Smooth muscle cell (in vitro differentiated cells): Measurements from ENCODE around the gene GOLGA2. TPM values are rescaled to one million over a fixed set of nuclear protein-coding genes. Genes with fewer than 3 reads are reported as not detected.

ENCODE experiments used
- DNase-seq: peaks from one replicate; lab custom pipeline; 2025; ENCODE audit not compliant: unreplicated experiment; lab: John Stamatoyannopoulos, UW
- H2AFZ ChIP-seq: fragments of 200-600 bp; sonication (generic); 2 replicates; pipeline ENCODE4 v1.6.0; 2016; ENCODE audit warnings: antibody characterized with exemption, low read depth, mild to moderate bottlenecking
- H3F3A ChIP-seq: fragments of 200-600 bp; sonication (generic); 2 replicates; pipeline ENCODE4 v1.6.0; 2017; ENCODE audit warnings: antibody characterized with exemption, low read depth
- H3K27ac ChIP-seq: fragments of 200-600 bp; sonication (generic); 2 replicates; pipeline ENCODE4 v1.5.1; 2016; ENCODE audit warnings: low read depth, mild to moderate bottlenecking
- H3K27me3 ChIP-seq: fragments of 200-600 bp; sonication (generic); 2 replicates; pipeline ENCODE4 v1.6.1; 2016; ENCODE audit warnings: low read depth, mild to moderate bottlenecking
- H3K36me3 ChIP-seq: fragments of 200-600 bp; sonication (generic); 2 replicates; pipeline ENCODE4 v1.5.1; 2016; ENCODE audit warnings: low read depth
- H3K4me1 ChIP-seq: fragments of 200-600 bp; sonication (generic); 2 replicates; pipeline ENCODE4 v1.5.1; 2016; ENCODE audit warnings: low read depth
- H3K4me2 ChIP-seq: fragments of 200-600 bp; sonication (generic); 2 replicates; pipeline ENCODE4 v1.6.0; 2016; ENCODE audit warnings: mild to moderate bottlenecking
- H3K4me3 ChIP-seq: fragments of 200-600 bp; sonication (generic); 2 replicates; pipeline ENCODE4 v1.5.1; 2016; ENCODE audit warnings: mild to moderate bottlenecking
- H3K79me2 ChIP-seq: fragments of 200-600 bp; sonication (generic); 2 replicates; pipeline ENCODE4 v1.6.0; 2016; ENCODE audit warnings: low read depth, mild to moderate bottlenecking
- H3K9ac ChIP-seq: fragments of 200-600 bp; sonication (generic); 2 replicates; pipeline ENCODE4 v1.6.0; 2016; ENCODE audit warnings: low read depth
- H3K9me3 ChIP-seq: fragments of 200-600 bp; sonication (generic); replicated peaks from 2 replicates; pipeline ENCODE4 v1.5.1; 2016; ENCODE audit warnings: low read depth
- H4K20me1 ChIP-seq: fragments of 200-600 bp; sonication (generic); 2 replicates; pipeline ENCODE4 v1.6.0; 2016; ENCODE audit warnings: low read depth
- WGBS: methylation state at CpG from one replicate; pipeline ENCODE4 v1.1.7; 2016; ENCODE audit warnings: low lambda C conversion rate; 5-methylcytosine and 5-hydroxymethylcytosine counted together
- polyA plus RNA-seq: library from polyadenylated mRNA; unstranded; fragments of >200 nt; fragmentation: Nextera tagmentation; extraction: Ambion mirVana; gene quantifications from 2 replicates; pipeline ENCODE4 v1.2.1, GENCODE V29; 2016
- total RNA-seq: library from RNA; depleted of rRNA; stranded (reverse); fragments of >200 nt; gene quantifications from 2 replicates; pipeline ENCODE4 v1.2.3, GENCODE V29; 2014
- TF ChIP-seq, protein P1 (sequence below): fragments of 200-600 bp; sonication (generic); IDR thresholded peaks from 2 replicates; pipeline ENCODE4 v1.5.1; 2017; ENCODE audit warnings: borderline replicate concordance, mild to moderate bottlenecking, antibody characterized with exemption; ENCODE audit not compliant: insufficient read depth, poor library complexity, severe bottlenecking

The GOLGA2 gene
- total and polyA plus RNA-seq, 2 experiments from 2014 or later: 55.4 to 101 TPM

DNA sequence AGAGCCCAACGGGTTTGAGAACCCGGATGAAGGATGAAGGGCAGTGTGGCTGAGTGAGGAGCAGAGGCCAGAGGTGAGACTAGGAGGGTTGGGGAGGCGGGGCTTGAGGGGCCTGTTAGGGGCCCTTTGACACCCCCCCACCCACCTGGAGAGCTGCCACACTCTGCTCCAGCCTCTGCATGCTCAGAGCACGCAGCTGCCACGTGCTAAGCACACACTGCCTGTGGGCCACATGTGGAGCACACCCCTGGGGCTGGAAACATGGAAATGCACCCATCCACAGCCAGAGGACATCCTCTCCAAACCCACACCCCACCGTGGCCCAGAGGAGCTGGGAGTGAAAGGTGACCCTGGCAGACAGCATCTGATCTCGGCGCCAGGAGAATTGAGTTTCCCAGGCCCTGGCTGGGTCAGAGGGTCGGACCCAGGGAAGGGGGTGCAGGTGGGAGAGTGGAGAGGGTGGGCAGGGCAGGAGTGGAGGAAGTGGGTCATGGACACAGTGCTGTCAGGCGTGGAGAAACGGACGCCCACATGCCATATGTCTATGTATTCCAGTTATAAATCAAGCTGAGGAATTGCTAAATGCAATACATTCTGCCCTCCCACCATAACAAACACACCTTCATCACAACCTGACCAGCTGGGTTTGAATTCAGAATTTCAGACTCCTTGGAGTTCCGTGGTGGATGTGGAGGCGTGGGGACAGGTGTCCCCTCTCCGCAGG is 66.7 kb downstream of the GOLGA2 start:
- no peak for DNase-seq
- Histone ChIP-seq H3F3A (no peaks in the 10 kb centered on the region), H3K9me3 (no peaks in the 10 kb centered on the region), H4K20me1 (peaks cover 38% of the 10 kb centered on the region), H3K4me1 (peaks cover 9% of the 10 kb centered on the region), H3K36me3 (no peaks in the 10 kb centered on the region), H3K9ac (no peak overlapping the region), H3K4me2 (no peak overlapping the region), H3K27ac (no peak overlapping the region), H3K79me2 (peaks cover 5% of the 10 kb centered on the region), H2AFZ (no peak overlapping the region), H3K4me3 (no peak overlapping the region), H3K27me3 (no peaks in the 10 kb centered on the region)
- TF ChIP-seq, protein P1, sequence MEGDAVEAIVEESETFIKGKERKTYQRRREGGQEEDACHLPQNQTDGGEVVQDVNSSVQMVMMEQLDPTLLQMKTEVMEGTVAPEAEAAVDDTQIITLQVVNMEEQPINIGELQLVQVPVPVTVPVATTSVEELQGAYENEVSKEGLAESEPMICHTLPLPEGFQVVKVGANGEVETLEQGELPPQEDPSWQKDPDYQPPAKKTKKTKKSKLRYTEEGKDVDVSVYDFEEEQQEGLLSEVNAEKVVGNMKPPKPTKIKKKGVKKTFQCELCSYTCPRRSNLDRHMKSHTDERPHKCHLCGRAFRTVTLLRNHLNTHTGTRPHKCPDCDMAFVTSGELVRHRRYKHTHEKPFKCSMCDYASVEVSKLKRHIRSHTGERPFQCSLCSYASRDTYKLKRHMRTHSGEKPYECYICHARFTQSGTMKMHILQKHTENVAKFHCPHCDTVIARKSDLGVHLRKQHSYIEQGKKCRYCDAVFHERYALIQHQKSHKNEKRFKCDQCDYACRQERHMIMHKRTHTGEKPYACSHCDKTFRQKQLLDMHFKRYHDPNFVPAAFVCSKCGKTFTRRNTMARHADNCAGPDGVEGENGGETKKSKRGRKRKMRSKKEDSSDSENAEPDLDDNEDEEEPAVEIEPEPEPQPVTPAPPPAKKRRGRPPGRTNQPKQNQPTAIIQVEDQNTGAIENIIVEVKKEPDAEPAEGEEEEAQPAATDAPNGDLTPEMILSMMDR: no peak
- WGBS: 92% methylated on average over 15 of the region's 15 CpGs

DNA sequence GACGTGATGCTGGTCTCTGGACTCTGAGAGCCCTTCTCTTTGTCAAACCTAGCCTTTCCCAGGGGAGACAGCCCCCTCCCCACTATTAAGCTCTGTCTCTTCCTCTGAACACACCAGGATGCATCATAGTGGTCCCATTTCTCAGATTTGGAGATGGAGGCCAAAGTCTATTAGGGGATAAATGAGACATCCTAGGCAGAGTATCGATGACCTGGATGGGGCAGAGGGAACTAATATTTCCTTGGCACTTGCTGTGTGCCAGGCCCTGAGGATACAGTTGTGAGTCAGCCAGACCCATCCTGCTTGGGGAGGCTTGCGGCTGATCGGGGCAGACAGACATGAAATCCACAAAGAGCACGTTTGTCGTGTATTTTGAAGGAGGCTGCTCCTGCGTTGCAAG is 67.4 kb downstream of the GOLGA2 start:
- Histone ChIP-seq H2AFZ (no peak overlapping the region), H3K79me2 (peaks cover 5% of the 10 kb centered on the region), H3F3A (no peaks in the 10 kb centered on the region), H3K27ac (no peak overlapping the region), H3K4me2 (no peak overlapping the region), H3K4me1 (peaks cover 9% of the 10 kb centered on the region), H3K36me3 (no peaks in the 10 kb centered on the region), H3K27me3 (no peaks in the 10 kb centered on the region), H3K4me3 (no peak overlapping the region), H3K9ac (no peak overlapping the region), H4K20me1 (peaks cover 38% of the 10 kb centered on the region), H3K9me3 (no peaks in the 10 kb centered on the region)
- DNase-seq: no peak
- 90% methylated on average over 7 of the region's 7 CpGs for whole genome bisulfite sequencing
- TF ChIP-seq, protein P1: no peak

DNA sequence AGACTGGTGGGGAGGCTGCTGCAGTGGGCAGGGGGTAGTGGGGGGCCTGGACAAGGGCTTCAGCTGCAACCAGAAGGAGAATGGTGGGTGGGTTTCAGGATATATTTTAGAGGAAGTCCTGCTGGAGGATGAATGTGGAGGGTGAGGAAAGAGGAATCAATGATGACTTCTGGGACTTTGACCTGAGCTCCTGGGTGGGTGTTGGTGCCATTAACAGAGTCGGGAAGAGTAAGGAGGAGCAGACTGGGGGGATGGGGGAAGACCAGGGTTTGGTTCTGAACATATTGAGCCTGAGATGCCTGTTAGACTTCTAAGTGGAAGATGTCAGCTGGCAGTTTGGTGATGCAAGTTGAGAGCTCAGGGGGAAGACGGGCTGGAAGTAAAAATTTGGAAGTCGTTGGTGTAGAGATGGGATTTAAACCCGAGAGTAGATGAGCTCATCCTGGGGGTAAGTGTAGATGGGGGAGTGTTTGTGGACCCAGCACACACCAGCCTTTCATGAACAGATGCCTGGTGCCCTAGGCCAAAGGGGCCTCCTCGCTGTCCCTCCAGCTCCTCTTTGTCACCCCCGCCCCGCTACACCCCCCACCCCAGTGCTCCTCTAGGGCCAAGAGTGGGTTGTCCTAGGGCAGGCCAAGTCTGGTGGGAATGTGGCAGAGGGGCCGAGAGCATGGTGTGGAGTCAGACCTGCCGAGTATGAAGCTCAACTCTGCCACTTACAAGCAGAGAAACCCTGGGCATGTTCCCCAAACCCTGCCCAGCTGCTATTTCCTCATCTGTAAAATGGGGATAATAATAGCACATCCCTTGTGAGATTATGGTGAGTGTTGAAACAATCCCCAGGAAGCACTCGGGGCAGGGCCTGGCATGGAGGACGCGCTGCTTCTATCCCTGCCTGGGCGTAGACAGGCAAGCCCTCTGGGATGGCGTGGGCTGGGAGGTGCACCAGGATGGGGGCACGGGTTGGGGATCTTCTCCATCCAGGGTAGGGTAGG is 68.6 kb downstream of the GOLGA2 start:
- peaks cover 14% of the 10 kb centered on the region for H3K4me1 ChIP-seq
- no peaks in the 10 kb centered on the region for H3K36me3 ChIP-seq
- H3K79me2 ChIP-seq: peaks cover 5% of the 10 kb centered on the region
- no peak for DNase-seq
- no peak overlapping the region for H3K27ac ChIP-seq
- H2AFZ ChIP-seq: no peak overlapping the region
- 88% methylated on average over 15 of the region's 15 CpGs for WGBS
- H3K4me3 ChIP-seq: no peak overlapping the region
- TF ChIP-seq, protein P1: no peak
- H3F3A ChIP-seq: peaks cover 3% of the 10 kb centered on the region
- no peak overlapping the region for H3K9ac ChIP-seq
- no peaks in the 10 kb centered on the region for H3K9me3 ChIP-seq
- H3K4me2 ChIP-seq: no peak overlapping the region
- peaks cover 38% of the 10 kb centered on the region for H4K20me1 ChIP-seq
- H3K27me3 ChIP-seq: no peaks in the 10 kb centered on the region
